OCI-LY7 (cell line): ENCODE measurements around the gene C17orf113.

Experiments used
- EZH2phosphoT487 ChIP-seq: fragments of 200-600 bp; sonication (generic); IDR thresholded peaks from 2 replicates; pipeline ENCODE4 v1.6.1; 2018; ENCODE audit warnings: low read depth, borderline replicate concordance, mild to moderate bottlenecking, mixed run types, antibody characterized with exemption, low read length, moderate library complexity, mixed read lengths
- TF ChIP-seq, protein P1 (sequence below): fragments of 200-600 bp; sonication (generic); conservative IDR thresholded peaks from 2 replicates; pipeline ENCODE4 v1.5.1; 2014; ENCODE audit warnings: mild to moderate bottlenecking, antibody characterized with exemption, low read length, moderate library complexity, mixed read lengths

DNA sequence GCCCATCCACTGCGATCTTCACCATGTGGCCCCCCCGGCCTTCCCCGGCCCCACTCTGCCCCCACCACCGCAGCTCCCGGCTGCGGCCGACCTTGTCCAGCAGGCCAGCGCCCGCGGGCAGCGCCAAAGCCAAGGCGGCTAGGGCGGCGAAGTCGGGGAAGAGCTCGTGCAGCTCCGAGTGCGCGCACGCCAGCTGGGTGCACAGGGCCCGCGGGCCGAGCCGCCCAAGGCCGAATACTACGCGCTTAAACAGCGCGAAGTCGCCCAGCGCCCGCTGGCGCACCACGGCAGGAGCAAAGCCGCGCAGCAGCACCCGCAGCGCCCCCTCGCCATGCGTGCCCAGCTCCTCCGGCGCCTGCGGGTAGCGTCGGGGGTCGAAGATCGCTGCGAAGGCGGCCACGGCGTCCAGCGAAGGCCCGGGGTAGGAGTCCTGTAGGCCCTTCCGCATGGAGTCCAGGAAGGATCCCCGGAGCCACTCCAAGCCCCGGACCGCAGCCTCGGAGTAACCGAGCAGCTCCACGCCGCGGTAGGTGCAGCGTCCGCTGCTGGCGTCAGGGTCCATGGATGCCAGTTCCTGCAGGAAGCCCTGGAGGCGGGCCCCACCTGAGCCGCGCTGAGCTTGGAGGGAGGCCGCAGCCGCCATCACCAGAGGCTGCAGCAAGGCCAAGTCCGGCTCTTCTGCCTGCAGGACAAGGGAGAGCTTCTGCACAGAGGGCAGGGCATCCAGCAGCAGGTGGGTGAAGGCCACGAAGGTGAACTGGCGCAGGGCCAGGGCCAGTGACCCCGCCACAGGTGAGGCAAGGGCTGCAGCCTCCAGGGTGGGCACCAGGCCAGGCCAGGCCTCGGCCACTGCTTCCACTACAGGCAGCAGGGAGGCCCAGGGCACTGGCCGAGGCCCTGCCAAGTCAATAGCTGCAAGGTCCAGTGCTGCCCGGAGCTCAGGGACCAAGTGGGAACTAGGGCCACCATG, 10.3 kb downstream of the C17orf113 start:
- TF ChIP-seq, protein P1, sequence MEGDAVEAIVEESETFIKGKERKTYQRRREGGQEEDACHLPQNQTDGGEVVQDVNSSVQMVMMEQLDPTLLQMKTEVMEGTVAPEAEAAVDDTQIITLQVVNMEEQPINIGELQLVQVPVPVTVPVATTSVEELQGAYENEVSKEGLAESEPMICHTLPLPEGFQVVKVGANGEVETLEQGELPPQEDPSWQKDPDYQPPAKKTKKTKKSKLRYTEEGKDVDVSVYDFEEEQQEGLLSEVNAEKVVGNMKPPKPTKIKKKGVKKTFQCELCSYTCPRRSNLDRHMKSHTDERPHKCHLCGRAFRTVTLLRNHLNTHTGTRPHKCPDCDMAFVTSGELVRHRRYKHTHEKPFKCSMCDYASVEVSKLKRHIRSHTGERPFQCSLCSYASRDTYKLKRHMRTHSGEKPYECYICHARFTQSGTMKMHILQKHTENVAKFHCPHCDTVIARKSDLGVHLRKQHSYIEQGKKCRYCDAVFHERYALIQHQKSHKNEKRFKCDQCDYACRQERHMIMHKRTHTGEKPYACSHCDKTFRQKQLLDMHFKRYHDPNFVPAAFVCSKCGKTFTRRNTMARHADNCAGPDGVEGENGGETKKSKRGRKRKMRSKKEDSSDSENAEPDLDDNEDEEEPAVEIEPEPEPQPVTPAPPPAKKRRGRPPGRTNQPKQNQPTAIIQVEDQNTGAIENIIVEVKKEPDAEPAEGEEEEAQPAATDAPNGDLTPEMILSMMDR = no peak
- TF ChIP-seq EZH2phosphoT487 = no peak
